ENCODE data around the gene FGD6.

- TF ChIP-seq CTCF (IDR thresholded peaks at IDR 0.05; ENCODE audit: low read depth, low read length) (no peak), POLR2A (IDR thresholded peaks at IDR 0.05; ENCODE audit: extremely low read depth, insufficient read length) (no peak)
Observed at GRCh38 chr12:95225645-95226212, 8.5 kb upstream of the FGD6 start.
